ENCODE data around the gene BRD7.
A peak's percentile ranks its signal among the peaks of the same experiment; 100 is the strongest.

BRD7 gene

DNA sequence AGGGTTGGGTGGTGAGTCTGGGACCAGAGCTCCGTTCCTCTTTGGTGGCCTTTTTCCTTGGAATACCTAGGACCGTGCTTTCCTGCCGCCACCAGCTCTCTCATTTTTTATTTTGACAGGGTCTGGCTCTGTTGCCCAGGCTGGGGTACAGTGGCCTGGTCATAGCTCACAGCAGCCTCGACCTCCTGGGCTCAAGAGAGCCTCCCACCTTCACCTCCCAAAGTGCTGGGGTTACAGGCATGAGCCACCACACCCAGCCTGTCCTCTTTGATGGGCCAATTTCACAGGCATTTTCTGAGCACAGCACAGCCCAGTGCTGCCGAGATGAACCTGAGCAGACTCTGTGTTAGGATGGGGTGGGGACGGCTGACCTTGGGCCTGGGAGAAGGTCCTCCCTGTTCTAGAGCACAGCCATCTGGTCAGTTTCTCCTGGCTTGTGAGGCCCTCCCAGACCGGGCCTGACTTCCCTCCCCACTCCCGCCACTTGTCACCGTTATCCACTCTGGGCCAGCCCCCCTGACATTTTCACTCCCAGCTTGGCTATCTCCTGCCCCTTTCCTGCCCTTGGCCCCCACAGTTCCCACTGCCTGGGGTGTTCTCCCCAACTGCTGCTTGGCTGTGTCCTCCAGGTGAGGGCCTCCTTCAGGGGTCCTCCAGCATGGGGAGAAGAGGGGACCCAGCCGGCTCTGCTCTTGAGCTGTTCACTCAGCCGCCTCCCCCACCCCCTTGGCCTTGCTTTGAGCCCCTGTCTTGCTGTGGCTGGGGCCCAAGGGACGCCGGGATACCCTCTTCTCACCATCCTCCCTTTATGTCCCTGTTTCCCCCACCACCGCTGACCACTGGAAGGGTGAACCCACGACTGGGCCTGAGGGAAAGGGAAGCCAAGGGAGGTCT is 97.4 kb downstream of the BRD7 start:
- no peak for DNase-seq

DNA sequence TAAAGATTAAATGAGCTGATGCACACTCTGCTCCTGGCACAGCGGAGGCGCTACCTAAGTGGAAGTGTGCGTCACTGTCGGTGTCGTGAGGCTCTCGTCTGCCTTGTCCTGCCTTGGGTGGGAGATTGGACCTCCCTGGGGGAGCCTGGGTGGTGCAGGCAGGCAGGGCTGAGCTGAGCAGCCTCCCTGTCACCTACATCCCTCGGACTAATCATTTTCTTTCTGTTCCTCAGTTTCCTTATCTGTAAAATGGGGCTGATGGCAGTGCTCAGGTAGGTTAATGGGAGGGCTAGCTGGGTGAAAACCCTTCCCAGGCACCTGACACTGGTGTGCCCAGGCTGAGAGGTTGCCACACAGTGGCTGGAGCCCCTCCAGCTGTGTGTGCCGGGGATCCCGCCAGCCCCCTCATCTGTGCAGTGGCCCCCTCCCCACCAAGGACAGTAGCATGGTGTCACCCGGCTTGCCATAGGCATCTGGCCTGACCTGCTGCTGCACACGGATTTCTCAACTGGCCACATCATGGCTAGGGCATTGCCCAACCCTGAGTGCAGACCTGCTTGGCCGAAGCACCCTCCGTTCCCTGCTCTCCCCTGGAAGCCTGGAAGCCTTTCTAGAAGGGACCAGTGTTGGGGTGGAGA is 98.2 kb downstream of the BRD7 start:
- no peak for DNase-seq

DNA sequence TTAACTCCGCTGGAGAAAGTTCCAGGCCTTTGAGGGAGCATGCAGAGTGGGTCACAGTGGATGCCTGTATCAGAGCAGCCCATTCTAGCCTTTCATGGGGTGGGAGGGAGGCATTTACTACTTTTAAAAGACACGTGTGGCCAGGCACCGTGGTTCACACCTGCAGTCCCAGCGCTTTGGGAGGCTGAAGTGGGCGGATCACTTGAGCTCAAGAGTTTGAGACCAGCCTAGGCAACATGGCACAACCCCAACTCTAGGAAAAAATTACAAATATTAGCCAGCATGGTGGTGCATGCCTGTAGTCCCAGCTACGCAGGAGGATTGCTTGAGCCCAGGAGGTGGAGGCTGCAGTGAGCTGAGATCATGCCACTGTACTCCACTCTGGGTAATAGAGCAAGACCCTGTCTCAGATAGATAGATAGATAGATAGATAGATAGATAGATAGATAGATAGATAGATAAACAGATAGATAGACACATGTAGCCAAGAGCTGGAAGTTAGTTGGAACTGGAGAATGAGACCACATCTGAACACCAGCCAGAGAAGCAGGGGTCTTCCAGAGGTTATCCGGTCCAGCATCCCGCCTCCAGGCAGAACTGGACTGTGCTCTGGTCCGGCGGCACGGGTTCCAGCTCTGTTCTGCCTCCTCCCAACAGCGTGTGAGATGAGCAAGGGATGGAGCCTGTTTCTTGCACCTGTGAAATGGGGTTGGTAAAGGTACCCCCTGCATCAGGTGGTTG is 98.8 kb downstream of the BRD7 start:
- DNase-seq: no peak

DNA sequence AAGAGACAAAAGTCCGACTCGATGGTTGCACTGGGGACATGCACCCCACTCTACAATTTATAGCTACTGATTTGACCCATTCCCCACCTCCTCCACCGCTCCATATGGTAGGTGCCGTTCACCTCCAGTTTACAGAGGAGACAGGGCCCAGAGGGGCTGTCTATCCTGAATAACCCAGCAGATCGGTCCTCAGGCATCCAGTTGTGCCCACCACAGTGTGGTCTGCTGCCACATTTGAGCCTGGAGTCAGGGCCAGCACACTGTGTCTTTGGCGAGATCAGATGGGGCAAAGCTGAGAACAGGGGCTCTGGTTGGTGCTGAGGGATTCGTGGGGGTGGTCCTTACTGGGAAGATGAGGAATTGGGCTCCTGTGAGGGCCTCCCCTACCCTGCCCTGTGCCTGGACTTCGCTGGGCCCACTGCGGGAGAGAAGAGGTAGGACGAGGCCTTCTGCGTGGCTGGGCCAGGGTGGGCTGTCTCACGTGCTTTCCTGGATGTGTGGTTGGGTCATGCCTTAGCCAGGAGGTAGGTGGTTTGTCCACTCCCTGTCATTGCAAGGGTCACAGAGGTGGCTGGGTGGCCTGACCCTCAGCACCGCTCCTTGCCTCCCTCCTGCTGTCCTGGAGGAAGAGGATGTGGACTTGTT is 99.6 kb downstream of the BRD7 start:
- no peak for DNase-seq

DNA sequence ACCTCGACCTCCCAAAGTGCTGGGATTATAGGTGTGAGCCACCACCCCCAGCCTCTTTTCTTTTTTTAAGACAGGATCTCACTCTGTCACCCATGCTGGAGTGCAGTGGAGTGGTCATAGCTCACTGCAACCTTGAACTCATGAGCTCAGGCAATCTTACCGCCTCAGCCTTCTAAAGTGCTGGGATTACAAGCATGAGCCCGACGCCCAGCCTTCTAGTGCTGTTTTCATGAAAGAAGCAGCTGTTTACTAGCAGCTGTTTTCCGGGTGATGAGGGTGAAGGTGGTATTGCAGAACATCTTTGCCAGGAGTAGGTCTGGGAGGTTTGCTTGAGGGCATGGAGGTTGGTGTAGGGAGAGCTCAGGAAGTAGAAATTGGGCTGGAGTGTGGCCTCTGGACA is 100.4 kb downstream of the BRD7 start:
- DNase-seq: no peak

DNA sequence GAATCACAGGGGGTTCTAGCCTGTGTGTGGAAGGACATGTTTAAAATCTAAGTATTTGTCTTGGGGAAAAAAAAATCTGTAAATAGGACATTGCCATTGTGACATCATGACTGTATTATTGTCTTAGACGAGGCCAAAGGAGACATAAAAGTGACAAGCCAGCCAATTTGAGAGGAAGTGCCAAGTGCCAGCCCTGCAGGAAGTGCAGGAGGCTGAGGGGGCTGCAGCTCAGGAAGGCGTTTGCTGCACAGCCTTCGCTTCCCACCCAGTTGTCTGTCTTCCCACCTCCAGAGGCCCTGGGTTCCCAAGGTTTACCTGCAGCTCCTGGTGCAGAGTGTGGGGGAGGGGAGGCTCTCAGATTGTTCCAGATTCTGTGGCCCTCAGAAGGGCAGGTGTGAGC is 101.1 kb downstream of the BRD7 start:
- no peak for DNase-seq

DNA sequence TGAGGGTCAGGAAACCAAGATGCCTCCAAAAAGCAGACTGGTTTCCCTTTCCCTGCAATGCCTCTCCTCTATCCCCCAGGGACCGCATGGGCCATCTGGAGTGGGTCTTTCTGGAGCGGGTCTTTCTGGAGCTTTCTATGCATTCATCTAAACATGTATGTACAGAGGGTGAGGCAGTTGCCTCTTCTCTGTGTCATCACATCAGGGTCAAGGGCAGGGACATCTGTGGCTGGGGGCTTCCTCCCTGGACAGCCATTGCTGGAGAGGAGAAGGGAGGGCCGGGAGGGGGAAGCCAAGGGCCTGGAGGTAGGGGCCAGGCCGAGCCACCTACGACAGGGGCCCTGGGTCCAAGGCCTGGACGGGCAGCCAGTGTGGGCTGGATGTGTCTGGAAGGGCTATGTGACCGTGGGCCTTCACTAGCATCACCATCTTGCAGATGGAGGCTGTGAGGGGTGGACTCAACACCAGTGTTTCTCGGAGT is 101.6 kb downstream of the BRD7 start:
- DNase-seq: no peak

DNA sequence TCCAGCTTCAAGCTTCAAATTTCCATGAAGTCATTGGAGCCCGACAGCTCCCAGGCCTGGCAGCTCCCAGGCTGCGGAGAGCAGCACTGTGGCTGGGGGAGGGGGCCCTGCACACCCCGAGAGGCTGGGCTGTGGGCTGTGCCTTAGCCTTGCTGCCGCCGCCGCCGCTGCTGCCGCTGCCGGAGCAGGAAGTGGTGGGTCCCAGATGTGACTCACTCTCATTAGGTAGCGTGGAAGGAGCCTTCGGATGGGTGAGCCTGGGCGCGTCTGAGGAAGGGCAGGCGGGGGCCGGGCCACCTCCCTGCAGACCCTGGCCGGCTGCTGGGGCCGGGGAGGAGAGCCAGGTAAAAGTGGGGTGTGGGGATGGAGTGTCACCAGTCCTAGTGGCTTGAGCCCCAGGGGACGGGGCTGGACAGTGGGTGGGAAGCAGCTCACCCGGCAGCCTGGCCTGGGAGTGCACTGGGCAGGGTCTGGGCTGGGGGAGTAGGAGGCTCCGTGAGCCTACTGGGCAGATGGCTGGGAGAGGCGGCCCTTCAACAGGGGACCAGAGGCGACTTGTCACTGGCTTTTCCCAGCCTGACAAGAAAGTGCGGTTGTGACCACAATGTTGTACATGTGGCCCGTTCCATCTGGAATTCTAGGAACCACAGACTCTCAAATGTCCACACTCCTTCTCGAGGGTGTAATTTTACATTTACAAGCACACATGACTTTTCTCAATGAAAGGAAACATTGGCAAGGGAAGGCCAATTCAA is 102.3 kb downstream of the BRD7 start, which contains the start of gene ADCY7:
Gene ADCY7 (plus strand): TSS at position 215 of the 755 bp plus-strand sequence. CDS start 21,629 bp downstream, outside the sequence.
- peak; percentile 21 to 68 for DNase-seq
